Hippocampal formation (tissue), 2 donors: ENCODE measurements around the gene CLCA1.
A peak's percentile ranks its signal among the peaks of the same experiment; 100 is the strongest.

Experiments used
- DNase-seq, 2 donors: peaks; one replicate each; lab custom pipeline; 2025; lab: John Stamatoyannopoulos, UW

CLCA1 gene

GRCh38 chr1:86502721-86503405 is 34.1 kb downstream of the CLCA1 start:
- DNase-seq: no peak

DNA sequence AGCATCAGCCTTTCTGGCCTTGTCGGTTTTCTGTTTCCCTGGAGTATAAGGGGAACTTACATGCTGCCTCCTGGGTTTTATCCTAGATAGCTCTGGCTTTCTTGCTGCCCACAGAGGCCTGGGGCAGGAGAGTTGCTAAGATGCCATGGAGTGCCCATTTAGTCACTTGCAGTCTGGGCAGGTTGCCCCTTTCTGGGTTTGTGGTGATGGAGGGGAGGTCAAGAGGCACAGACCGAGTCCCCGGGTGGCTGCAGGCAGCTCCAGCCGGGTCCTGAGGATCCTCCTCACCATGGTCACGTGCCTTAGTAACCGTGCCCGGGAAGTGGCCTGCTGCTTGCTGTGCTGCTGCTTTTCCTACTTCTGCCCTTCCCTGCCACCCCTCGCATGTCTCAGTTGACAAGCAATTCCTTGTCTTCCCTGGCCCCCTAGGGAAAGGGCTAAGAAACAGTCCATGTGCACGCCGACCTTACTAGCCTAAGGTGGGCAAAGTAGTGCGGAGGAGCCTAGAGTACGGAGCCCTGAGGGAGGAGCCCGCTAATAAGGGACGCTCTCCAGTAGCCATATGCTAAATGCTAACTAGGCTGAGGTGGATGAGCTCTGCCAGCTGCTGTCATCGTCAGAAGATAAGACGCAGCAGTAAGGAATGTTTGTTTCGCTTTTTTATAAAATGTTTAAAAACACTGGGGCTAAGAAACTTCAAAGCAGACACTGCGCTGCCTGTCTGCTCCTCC is 34.8 kb downstream of the CLCA1 start:
- peak in 1 of 2 donors; percentile 28 for DNase-seq

DNA sequence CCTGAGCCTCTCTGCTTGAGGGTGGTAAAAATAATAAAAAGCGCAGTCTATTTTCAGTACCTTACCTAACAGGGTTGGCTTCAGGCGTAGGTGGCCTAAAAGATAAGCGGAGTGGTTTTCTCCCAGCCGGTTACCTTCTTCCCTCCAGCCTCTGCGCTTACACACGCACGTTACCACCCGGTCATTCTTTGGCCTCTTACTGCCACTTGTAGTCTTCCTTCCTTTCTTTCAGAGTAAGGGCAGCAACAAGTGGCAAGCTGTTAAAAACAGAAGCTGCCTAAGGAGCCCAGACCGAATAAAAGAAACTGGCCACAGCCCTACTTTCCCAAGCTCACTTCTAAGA is 35.4 kb downstream of the CLCA1 start:
- DNase-seq: no peak

GRCh38 chr1:86504895-86505563 is 36.3 kb downstream of the CLCA1 start:
- DNase-seq: no peak

GRCh38 chr1:86505564-86505902 is 36.8 kb downstream of the CLCA1 start:
- DNase-seq: no peak

DNA sequence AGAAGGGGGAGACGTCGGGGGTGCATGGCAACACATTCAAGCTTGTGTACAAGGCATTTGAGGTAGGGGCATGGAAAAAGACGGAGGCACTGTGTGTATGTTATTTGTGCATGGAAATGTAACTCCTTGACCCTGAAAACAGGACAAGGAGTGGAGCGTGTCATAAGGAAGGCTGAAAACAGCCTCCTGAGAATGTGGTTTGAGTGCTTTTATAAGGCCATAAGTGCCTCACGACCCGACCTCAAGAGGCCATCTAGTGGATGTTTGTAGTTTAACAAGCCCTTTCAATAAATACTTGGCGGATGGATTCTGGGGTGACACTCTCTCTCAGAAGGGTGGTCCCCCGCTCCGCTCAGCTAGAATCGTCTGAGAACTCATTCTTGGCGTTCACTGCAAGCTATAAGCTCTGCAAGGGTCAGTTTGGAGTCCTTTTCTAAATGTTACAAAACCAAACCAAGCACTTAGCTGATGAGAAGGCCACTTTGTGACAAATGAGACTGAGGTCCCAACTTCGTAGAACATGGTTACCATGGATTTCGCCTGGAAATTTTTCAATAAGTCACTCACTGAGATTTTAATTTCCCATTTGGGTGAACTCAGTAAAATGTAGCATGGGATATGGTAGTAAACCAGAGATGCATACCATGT is 39.3 kb downstream of the CLCA1 start:
- DNase-seq: no peak

DNA sequence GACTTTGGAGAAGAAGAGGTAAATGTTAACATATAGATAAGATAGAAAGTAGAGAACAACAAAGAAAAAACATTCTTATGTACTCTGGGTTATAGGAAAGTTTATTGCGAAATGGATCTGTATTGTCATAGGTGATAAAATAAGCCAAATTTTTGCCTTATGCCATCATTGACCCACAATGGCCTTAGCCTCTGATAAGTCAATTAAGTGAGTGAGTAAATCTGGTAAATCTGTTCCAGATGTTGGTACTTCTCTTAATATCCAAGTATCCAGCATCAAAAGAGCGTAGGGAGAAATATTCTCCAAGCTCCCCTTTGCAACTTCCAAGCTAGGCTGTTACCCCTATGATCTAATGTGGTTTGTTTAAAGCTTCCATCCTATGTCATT is 39.8 kb downstream of the CLCA1 start:
- no peak for DNase-seq

DNA sequence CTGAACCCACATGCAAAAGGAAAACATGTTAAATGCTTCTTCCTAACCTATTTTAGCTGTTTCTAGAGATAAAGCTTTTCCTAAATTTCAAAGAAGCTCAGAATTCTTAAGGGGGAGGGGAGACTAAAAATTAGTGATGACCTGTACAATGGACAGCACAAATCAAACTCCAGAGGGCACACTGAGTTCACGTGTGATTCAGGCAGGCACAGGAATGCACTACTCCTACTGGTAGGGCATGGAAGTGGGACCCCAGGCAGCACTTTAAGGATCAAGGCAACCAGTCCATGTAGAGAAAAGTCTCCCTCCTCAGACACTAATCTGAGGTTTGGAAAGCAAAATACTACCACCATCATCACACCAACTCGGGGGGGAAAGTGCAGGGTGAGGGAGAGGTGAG is 46.9 kb downstream of the CLCA1 start:
- peak; percentile 32 for DNase-seq

DNA sequence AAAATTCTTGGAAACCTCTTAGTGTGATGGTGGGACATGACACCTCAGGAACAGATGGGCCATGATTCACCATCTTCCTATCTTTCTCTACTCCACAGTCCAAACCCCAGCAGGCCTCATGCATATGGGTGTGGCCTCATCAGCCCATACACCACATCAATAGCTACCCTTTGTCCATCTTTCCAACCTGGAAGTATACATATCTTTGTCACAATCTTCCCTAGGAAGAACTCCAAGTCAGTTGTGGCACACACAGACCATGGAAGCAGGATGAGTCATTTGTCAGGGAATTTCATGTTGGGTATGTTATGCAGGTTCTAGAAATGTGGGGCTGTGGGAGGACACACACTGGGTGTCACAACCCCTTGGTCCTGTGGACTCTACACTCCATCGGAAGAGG is 47.6 kb downstream of the CLCA1 start:
- DNase-seq: no peak

DNA sequence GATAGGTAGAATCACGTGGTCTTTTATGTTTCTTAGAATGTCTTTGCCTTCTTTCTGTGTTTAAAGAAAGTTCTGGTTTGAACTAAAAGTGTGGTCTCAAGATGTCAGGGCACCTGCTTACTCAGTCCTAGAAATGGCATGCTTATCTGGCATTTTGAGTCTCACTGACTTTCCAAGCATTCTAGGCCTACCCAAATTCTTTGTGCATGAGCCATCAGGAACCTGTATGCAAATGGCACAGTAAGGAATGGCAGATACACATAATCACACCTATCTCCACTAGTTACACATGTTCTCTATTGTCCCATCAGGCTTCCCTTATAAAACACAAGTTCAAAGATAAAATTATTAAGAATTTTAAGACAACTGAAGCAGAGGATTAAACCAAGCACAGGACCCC is 48.6 kb downstream of the CLCA1 start:
- no peak for DNase-seq

GRCh38 chr1:86520789-86521521 is 52.2 kb downstream of the CLCA1 start:
- DNase-seq: no peak

- no peak for DNase-seq
These were observed 52.8 kb downstream of the CLCA1 start for GRCh38 chr1:86521522-86521891.

- no peak for DNase-seq
These were observed 53.5 kb downstream of the CLCA1 start for GRCh38 chr1:86522240-86522639.

DNA sequence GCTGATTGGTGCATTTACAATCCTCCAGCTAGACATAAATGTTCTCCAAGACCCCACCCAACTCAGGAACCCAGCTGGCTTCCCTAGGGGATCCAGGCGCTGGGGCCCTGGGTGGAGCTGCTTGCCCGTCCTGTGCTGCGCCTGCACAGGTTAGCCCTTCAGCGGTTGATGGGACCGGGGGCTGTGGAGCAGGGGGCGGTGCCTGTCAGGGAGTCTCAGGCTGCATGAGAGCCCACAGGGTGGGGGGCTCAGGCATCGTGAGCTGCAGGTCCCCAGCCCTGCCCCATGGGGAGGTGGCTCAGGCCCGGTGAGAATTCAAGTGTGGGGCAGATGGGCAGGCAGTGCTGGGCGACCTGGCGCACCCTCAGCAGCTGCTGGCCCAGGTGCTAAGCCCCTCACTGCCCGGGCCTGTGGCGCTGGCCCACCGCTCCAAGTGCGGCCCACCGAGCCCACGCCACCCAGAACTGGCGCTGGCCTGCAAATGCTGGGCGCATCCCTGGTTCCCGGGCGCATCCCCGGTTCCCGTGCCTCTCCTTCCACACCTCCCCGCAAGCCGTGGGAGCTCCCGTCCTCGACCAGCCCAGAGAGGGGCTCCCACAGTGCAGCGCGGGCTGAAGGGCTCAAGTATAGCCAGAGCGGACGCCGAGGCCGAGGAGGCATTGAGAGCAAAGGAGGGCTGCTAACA is 55.1 kb downstream of the CLCA1 start:
- DNase-seq: no peak

- DNase-seq: no peak
These were observed 58.6 kb downstream of the CLCA1 start for GRCh38 chr1:86527306-86527705.

GRCh38 chr1:86530211-86530845 is 61.6 kb downstream of the CLCA1 start:
- no peak for DNase-seq

DNA sequence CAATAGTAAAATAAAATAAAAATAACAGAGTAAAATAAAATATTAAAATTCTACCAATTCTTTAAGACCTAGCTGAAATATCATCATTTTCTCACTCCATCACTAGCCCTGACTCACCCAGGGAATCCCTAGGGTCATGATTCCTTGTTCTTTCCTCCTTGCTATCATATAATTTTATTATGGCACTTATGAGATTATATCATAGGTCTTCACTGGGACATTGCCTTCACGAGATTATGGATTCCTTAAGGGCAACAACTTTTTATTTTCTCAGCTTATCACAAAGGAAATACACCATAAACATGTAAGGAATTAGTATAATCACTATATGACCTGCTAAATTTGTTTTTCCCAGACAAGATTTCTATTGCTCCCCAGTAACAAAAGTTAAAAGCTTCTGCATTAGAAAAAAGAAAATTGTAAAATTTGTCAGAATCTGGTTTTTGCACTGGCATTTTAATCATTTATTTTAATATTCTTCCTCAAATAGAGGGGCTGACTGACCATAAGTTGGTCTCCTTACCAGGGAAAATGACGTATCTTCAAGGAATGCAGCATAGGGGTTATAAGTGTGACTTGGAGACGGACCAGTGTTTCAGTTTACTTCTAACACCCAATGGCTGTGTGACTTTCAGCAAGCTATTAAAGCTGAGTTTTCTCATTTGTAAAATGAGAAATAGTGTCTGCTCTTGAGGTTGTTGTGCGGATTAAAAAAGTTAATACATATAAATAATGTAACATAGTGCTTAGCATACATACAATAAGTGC is 69.4 kb downstream of the CLCA1 start:
- no peak for DNase-seq

GRCh38 chr1:86538775-86539174 is 70.0 kb downstream of the CLCA1 start:
- DNase-seq: no peak

- no peak for DNase-seq
These were observed 73.1 kb downstream of the CLCA1 start for GRCh38 chr1:86541859-86542258.

DNA sequence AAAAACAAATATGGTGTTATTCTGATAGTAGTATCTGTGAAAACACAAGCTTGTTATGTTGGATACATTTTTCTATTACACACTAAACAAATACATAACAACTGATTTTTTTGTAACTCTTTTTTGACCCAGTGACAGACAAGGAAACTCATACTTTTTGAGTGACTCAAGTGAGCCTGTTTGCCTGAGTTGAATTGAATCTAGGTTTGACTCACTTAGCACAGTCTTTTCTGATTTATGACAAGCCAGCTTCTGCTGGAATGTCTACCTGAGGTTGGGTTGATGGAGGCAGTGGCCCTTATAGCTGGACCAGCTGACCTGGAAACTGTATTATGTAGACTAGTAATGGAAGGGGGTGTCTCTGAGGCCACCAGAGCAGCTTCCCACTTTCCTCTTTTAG is 73.9 kb downstream of the CLCA1 start:
- no peak for DNase-seq
